HG03457 (cell line): Measurements from ENCODE around the gene PHOSPHO1.

Experiments
- ATAC-seq: cut with Tn5 transposase; IDR thresholded peaks from one replicate; pipeline ENCODE4 v1.9.1; 2021; ENCODE audit warnings: moderate number of reproducible peaks; ENCODE audit not compliant: unreplicated experiment

PHOSPHO1 gene

DNA sequence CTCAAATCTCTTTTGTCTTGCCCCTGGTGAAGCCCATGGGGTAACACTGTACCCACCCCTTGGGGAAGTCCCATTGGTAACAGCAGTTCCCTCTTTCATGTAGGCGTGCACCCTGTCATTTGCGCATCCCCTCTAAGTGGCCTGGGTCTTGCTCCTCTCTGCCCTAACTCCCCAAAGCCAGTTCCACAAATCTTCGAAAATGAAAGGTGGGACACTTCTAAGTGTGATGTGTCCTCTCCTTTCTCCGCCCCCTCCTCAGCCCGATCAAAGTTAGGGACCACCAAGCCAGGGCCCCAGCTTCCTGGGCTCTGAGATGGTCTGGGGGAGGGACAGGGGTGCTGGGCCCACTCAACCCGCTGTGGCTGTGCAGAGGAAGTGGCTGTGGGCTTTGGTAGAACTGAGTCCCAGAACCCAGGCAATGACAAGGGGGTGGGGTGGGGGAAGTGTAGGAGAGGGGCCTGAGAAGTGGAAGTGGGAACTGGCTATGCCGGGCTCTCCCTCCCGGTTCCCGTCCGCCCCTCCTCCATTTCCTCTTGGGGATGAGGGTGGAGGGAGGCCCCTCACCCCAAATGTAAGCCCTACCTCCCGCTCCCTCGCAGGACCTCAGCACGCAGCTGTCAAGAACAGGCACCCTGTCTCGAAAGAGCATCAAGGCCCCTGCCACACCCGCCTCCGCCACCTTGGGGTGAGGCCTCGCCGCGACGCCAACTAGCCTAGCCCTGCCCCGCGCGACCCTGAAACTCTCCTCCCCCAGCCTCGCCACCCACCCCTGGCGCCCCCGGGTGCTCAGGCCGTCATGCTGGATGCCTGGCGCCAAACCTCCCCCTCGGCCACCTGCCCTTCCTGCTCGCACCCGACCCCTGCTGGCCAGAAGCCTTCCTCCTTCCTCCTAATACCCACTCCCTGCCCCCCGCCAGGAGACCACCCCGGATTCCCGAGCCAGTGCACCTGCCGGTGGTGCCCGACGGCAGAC is 11.4 kb downstream of the PHOSPHO1 start:
- no peak for ATAC-seq

DNA sequence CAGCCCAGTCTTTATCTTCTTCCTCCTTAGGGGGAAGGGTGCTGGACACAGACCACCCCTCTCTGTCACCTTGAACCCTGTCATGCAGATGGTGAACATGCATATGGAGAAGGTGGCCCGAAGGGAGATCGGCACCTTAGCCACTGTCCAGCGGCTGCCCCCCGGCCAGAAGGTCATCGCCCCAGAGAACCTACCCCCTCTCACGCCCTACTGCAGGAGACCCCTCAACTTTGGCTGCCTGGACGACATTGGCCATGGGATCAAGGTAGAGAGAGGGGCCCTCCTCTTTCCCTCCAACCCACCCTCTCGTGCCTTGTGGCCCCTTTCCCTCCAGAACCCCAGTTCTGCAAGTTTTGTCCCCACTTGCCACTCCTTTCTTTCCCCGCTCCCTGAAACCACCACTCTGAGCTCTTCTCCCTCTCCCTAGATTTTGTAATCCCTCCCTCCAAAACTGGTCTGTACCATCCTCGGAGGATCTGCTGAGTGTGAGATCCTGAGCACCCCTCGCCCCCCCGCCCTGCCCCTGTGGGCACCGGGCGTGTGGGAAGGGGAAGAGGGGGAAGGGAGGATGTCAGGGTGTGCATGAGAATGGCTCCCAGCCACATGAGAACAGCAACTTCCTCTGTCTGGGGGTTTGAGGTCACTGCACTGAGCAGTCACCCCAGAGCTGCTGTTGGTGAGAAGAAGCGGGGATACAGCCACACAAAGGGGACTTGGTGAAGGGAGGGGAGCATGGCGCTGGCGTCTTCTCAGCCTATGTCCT is 12.8 kb downstream of the PHOSPHO1 start:
- ATAC-seq: no peak

DNA sequence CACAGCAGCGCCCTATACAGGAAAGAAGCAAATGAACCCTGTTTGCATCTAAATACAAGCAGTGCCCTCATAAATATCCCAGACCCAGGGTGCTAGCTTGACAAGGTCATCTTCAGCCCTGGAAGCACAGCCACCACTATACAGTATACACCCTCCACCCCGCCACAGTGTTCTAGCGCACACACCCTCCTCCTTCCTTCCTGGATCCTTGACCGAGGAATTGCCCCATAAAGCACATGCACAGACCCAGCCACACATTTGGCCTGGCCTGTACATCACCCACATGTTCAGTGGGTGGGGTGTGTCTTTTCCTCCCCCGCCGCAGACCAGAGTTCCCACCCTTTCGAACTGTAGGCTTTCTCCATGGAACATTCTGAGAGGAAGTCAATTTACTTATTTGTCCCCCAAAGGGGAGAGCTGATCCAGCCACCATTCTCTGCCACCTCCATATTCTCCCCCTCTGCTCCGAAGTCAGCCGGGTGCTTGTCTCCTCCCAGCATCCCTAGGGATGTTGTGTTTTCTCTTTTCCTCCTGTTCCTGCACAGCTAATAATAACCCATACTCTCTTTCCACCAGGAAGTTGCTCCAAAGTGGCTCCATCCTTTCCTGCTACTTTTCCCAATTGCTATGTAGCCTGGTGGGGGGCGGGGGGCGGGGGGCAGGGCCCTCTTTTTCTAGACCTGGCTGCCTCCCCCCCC is 13.5 kb downstream of the PHOSPHO1 start:
- no peak for ATAC-seq

DNA sequence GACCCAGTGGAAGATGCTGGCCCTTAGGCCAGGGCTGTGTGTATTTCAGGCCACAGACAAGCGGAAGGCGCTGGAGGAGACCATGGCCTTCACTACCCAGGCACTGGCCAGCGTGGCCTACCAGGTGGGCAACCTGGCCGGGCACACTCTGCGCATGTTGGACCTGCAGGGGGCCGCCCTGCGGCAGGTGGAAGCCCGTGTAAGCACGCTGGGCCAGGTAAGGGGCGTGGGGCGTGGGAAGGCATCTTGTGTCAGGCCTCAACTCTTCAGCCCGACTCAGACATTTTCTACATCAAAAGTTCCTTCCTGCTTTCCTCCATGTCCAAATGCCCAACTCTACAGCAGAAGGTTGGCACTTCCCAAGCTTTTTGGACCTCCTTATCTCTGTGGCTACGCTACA is 14.1 kb downstream of the PHOSPHO1 start:
- no peak for ATAC-seq

DNA sequence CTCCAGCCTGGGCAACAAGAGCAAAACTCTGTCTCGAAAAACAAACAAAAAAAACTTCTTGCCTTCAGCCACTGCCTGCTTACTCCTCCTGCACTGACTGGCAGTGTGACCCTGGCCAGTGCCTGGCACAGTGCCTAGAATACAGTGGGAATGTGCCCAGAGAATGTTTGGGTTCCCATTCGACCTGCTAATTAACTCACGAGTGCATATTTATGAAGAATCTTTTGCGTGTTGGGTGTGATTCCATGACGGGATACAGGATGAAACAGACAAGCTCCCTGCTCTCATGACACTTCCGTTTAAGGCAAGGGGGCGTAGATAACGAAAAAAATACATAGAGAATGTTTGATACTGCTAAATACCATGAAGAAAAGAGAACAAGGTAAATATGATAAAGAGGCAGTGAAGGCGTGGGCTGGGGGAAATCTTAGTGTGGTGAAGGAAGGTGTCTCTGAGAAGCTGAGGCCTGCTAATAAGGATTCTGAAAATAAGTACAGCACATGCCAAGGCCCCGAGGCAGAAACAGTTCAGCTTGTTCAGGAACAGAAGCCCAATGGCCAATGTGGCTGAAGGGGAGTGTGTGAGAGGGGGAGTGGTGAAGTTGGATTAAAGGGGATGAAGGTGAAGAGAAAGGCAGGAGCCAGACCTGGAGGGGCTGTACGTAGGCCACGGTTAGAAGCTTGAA is 15.8 kb downstream of the PHOSPHO1 start:
- no peak for ATAC-seq

DNA sequence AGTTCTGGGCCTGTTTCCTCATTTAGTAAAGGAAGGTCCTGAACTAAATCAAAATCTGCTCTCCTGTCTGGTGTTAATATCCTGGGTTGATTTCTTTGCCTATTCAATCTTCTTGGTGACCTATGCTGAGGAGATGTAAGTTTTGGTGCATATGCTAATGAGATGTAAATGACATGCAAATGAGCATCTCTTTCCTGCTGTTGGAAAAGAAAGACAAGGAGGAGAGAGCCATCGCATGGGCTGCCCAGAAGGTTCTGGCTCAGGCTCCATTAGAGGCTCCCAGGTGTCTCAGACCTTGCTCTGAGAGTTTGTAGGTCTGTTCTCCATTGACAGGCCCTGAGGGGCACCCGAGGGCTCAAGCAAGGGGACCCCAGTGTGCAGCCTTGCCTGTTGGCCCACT is 16.7 kb downstream of the PHOSPHO1 start:
- ATAC-seq: no peak

DNA sequence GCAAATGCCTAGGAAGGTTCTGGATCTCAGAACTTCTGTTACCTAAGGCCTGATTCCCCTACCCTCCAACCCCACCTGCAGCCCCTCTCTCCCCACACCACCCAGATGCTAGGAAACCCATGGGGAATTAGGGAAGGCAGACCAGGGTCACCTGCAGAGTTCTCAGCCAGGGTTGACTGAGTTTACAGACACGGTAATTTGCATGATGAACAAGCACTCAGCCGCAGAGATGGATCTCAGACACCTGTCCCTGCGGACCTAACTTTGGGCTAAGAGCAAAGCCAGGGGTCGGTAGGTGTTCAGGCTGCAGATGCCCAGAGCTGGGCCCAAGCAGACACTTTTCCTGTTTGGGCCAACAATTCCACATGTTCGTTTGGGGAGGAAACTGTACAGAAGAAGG is 17.2 kb downstream of the PHOSPHO1 start:
- ATAC-seq: no peak

DNA sequence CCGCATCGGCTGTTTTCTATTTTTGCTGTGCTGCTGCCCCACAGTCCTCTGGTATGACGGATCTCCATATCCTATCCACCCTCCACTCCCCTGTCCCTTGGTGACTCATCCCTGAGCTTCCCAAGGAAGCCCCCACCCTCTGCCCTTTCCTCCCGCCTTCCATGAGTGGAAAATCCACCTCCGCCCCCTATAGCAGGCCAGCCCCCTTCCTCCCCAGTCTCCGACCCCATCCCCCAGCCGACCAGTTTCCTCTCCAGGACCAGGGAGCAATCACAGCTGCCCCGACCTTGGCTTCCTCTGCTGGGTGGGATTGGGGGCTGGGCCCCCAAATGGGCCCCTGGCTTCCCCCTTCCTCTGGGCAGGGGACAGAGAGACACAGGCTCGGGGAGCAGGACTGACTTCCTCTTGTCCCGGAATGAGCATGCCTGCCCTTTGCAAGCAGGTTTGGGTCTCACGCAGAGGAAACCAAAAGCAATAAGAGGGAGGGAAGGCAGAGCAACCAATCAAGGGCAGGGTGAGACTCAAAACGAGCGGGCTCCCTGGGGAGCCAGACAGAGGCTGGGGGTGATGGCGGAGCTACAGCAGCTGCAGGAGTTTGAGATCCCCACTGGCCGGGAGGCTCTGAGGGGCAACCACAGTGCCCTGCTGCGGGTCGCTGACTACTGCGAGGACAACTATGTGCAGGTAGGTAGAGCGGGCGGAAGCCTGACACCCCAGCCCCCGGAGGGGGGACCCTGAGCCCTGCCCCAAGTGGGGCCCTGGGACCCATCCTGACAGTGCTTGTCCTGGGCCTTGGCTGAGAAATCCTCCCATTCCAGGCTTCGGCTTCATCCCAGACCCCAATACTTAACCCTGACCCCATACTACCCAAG is 20.2 kb downstream of the PHOSPHO1 start, which contains the start of the genes ABI3 and GNGT2:
TSS of gene ABI3 (plus strand) at position 550 of the 872 bp plus-strand sequence. CDS start at position 568, 18 bp downstream.
TSS of gene GNGT2 (minus strand) at position 417 of the 872 bp plus-strand sequence. CDS start 3,152 bp downstream, outside the sequence.
- ATAC-seq: no peak

DNA sequence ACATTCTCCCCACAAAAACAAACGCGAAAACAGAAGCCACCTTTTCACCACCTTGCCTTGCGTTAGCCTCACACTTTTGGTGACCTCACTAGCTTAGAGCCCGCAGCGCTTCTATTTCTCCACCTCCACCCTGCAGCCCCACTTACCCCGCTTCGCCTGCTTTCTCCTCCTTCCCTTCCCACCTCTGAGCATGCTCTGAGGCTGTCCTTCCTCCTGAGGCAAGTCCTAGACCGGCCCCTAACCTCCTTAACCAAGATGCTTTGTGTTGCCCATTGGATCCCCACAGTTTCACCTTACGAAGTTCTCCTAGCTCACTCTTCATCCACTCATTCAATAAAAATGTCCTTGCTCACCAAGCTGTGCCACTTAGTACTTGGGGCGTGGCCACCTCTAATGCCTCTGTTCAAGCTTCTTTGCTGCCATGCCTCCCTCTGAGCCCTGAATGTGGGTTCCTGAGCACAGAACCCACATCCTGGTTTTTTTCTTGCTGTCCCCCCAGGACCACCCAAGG is 21.5 kb downstream of the PHOSPHO1 start:
- no peak for ATAC-seq

DNA sequence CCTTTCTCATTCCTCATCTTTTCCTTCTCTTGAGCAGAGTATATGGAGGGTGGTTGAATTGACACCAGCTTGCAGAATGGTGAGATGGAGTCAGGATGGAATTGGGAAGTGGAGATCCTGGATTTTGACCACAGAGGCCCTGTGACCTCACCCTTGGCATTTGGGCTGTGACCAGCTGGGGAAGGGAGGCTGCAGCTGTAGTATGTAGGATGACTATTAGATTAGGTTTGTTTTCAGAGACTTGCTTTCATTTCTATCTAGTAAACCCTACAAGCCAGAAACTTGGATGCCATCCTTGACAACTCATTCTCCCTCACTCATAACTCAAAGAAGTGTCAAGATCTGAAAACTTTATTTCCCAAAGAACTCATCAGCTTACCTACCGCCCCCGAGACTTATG is 26.1 kb downstream of the PHOSPHO1 start:
- no peak for ATAC-seq

DNA sequence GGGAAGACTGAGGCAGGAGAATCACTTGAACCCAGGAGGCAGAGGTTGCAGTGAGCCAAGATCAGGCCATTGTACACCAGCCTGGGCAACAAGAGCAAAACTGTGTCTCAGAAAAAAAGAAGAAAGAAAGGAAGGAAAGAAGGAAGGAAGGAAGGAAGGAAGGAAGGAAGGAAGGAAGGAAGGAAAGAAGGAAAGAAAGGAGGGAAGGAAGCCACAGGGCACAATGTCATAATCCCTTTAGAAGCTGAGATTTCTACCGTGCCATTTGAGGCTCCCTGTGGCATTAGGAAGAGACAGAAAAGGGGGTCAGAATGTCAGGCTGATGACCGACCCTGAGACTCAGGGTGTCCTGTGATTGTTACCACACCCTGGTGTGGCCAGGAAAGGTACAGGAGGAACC is 26.8 kb downstream of the PHOSPHO1 start:
- no peak for ATAC-seq

DNA sequence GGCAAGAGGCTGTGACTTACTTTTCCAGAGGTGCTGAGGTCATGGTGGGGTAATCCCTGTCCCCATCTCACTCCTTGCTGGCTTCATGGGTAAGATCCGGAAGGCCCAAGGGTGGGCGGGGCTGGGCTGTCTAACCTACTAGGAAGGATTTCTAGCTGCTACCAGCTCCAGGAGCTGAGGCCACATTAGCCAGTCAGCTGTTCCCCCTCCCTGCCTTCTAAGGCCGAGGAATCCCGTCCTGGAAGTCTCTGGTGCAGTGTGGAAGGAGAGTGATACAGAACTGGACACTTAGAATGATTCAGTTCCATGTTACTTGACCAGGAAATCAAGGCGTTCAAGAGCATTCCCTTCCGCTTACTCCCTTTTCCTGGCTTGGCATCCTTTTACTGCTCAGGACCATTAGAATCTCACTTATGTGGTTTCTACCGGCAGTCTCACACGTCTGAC is 29.1 kb downstream of the PHOSPHO1 start:
- ATAC-seq: no peak

DNA sequence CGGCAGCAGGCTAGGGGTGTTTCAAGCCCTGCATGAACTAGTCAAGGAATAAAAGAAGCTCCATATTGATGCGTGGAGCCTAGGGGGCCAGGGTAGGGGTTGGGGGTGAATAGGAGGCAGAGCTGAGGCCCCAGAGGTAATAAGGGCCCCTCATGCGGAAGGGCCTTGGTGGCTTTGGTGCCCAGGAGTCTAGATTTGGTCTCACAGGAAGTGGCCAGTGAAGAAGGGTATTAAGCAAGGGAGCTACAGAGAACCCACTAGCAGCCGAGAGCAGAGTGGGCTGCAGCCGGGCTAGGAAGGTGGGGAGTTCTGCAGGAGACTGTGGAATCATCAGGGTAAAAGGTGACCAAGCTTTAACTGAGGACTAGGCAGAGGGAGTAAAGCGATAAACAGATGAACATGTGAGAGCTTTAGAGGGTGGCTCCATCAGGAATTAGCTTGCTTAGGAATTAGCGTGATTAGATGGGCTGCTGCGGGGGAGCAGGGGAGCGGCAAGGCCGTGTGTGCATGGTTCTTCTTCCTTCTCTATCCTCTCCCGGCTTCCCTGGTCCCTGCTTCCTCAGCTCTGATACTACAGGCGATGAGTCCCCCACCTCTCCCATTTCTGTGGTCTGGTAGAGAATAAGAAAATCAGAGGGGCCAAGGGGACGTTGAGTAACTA is 30.0 kb downstream of the PHOSPHO1 start:
- ATAC-seq: no peak

DNA sequence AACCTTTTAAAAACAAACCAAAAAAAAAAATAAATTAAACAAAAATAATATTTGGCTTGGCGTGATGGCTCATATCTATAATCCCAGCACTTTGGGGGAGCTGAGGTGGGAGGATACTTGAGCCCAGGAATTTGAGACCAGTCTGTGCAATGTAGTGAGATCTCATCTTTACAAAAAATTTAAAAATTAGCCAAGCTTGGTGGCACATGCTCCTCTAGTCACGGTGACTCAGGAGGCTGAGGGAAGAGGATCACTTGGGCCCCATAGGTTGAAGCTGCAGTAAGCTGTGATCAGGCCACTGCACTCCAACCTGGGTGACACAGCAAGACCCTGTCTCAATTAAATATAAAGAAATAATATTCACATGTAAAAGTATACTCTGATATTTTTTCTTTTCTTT is 32.4 kb downstream of the PHOSPHO1 start:
- no peak for ATAC-seq

DNA sequence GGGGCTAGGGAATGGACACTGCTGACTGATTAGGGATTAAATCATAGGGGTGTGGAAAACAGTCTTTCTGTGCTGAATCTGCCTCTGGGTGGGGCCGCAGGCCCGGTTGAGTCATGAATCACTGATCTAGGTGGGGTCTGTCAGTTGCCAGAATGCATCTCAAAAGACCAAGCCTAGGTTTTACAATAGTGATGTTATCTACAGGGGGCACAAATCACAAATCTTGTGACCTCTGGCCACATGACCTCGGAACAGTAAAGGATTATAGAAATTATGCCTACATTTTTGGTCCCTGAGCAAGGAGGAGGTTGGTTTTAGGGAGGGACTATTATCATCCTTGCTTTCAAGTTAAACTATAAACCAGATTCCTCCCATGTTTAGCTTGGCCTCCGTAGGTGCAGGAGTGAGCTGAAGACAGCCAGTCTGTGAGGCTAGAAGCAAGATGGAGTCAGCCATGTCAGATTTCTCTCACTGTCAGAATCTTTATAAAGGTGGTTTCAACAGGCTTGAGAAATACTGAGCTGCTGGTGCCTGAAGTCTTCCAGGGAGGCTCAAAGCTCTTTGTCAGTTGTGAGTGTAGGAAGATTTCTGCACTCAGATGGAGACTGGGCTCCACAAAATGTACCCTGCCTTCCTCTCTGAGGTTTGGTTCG is 33.1 kb downstream of the PHOSPHO1 start:
- ATAC-seq: no peak

DNA sequence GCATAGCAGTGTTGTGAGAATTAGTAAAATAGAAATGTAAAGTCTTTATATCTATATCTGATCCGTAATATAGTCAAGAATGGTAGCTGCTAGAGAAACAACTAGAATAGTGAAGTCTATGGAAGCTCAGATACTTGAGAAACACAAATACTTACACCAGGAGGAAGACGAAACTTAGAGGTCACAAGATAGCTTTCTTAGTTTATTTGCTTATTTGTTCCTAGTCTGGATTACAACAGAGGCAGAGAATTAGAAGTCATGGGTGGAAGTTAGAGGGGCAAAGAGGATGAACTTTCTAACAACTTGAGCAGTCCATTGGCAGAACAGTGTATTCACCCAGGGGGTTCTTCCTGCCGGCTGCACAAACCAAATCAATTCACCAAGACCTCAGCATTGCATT is 34.1 kb downstream of the PHOSPHO1 start:
- ATAC-seq: no peak

DNA sequence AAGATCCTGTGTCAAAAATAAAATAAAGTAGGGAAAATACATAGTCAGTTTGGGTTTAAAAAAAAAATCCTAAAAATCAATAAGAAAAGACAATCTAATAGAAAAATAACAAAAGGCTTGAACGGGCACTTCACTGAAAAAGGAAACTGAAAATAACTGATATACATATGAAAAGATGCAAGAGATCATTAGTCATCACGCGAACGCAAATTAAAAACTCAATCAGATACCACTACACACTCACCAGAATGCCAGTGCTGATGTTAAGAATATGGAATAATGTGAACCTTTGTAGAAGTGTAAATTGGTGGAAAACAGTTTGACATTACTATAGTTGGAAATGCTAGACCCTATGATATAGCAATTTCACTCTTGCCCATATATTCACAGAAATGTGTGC is 34.8 kb downstream of the PHOSPHO1 start:
- no peak for ATAC-seq

DNA sequence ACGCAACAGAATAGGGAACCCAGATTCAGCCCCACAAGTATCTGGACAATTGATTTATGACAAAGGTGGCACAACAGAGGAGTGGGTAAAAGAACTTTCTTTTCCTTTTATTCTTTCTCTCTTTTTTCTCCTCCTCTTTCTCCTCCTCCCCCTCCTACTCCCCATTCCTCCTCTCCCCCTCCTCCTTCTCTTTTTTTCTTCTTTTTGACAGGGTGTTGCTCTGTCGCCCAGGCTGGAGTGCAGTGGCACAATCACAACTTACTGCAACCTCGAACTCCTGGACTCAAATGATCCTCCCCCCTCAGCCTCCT is 36.3 kb downstream of the PHOSPHO1 start:
- ATAC-seq: no peak
